HG03521 (cell line): Measurements from ENCODE around the gene CDH22.

Source experiments
- ATAC-seq: cut with Tn5 transposase; IDR thresholded peaks from one replicate; pipeline ENCODE4 v1.9.1; 2021; ENCODE audit warnings: mild to moderate bottlenecking, moderate library complexity; ENCODE audit not compliant: unreplicated experiment

CDH22 gene

DNA sequence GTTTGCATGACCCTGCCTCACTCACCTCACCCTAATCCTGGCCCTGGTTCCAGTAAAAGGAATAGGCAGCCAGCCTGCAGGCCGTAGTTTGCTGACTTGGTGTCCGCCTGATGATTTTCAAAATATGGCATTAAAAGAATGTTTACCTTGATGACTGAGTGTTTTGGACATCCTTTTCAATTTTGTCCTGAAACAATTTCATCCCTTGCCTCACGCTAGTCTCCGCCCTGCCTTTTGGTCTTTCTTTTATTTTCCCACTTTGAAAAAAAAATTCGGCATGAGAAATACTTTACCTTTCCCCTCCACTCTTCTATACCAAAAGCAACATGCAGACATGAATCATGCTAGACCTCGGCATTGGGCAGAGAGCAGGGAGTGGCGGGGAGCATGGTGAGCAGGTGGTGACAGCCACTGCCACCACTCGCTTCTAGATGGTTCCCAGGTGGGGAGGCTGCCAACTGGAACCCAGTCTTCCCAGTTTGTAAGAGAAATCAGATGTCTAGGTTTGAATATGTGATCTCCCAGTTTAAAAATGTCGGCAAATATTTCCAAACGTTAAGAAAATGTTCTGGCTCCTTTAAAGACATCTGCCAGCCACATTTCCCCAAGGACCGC is 180.8 kb downstream of the CDH22 start:
- ATAC-seq: no peak

GRCh38 chr20:46126440-46127056 is 181.8 kb downstream of the CDH22 start:
- ATAC-seq: no peak
